HG03565 (cell line): Measurements from ENCODE around the gene CEP120.
A peak's percentile ranks its signal among the peaks of the same experiment; 100 is the strongest.
"Not testable (repeated sequence)": the region's sequence is repeated elsewhere in the genome, so short reads cannot be mapped to it uniquely, and the experiment has no call there.

Source experiments
- ATAC-seq: cut with Tn5 transposase; IDR thresholded peaks from one replicate; pipeline ENCODE4 v1.9.1; 2021; ENCODE audit warnings: mild to moderate bottlenecking, moderate library complexity; ENCODE audit not compliant: unreplicated experiment

The CEP120 gene

GRCh38 chr5:123423278-123424149 lies at the start of gene CEP120:
TSS of gene CEP120 (minus strand) at chr5:123423403. CDS start at chr5:123422998, 405 bp downstream.
- peak; percentile 95 for ATAC-seq

DNA sequence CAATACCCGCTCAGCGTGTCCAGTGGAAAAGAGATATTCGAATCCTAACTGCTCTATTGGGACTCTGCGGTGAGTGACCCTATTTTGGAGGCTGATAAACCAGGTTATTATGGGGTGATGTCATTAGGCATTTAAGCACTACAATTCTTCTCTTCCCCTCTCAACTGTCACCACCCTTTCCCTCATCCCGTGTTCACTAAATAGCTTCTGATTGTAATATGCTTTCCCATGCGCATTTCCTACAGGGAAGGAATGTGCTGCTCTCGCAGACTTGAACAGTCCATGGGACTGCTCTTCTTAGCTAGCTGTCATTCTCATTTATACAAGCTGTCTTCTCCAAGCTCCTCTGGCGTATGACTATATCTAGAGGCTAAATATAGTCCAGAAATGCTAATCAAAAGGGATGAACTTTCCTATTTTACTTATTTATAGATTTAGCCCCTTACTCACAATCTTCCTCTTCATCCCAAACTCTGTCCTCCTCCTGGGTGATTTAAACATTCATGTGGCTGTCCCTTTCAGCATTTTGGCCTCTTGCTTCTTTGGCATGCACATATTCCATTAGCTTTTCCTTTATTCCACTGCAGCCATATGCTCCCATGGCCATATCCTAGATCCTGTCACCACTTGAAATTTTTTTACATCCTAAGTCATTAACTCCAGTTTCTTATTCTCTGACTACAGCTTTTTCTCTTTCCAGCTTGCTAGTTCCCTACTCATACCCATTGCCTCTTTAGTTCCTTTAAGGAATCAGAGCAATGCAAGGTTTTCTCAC lies 49.1 kb upstream of the CEP120 start:
- no peak for ATAC-seq

DNA sequence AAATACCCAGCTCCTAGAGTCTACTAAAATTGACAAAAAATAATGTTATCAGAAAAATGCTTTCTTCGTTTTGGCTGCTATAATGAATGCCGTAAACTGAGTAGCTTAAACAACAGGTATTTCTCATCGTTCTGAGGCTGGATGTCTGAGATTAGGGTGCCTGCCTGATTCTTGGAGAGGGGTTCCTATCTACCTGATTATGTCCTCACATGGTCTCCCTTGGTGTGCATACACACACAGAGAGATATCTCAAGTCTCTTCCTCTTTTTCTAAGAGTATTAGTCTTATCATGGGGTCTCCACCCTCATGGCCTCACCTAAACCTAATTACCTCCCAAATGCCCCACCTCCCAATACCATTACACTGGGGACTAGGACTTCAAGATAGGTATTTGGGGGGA lies 48.2 kb upstream of the CEP120 start:
- ATAC-seq, result no peak

DNA sequence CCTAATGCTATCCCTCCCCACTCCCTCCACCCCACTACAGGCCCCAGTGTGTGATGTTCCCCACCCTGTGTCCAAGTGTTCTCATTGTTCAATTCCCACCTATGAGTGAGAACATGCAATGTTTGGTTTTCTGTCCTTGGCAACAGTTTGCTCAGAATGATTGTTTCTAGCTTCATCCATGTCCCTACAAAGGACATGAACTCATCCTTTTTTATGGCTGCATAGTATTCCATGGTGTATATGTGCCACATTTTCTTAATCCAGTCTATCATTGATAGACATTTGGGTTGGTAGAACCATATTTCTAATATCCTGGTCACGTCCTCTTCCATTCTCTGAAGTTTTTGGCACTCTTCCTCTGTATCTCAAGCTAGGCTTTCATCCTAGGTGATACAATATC lies 43.6 kb upstream of the CEP120 start:
- not testable (repeated sequence) for ATAC-seq

DNA sequence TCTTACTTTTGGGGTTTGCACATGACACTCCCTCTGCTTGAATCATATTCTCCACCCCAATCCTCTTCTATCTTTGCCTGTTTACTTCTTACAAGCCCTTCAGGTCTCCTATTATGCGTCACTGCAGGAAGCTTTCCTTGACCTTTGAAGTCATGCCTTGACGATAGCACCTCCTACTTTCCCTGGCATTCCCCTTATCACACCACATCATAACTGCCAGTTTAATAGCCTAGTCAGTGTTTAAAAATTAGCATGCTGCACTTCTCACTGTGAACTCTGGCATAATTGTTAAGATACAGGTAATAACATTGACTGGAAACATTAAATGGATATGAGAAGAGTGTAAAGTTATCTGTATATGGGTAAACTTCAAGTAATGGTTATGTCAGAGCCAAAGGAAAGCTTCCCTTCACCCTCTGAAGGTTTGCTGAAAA lies 37.1 kb upstream of the CEP120 start:
- no peak for ATAC-seq

DNA sequence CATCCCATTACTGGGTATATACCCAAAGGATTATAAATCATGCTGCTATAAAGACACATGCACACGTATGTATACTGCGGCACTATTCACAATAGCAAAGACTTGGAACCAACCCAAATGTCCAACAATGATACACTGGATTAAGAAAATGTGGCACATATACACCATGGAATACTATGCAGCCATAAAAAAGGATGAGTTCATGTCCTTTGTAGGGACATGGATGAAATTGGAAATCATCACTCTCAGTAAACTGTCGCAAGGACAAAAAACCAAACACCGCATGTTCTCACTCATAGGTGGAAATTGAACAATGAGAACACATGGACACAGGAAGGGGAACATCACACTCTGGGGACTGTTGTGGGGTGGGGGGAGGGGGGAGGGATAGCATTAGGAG lies 35.8 kb upstream of the CEP120 start:
- ATAC-seq, result not testable (repeated sequence)

- ATAC-seq, result no peak
Measured at GRCh38 chr5:123456242-123456641, 33.0 kb upstream of the CEP120 start.

DNA sequence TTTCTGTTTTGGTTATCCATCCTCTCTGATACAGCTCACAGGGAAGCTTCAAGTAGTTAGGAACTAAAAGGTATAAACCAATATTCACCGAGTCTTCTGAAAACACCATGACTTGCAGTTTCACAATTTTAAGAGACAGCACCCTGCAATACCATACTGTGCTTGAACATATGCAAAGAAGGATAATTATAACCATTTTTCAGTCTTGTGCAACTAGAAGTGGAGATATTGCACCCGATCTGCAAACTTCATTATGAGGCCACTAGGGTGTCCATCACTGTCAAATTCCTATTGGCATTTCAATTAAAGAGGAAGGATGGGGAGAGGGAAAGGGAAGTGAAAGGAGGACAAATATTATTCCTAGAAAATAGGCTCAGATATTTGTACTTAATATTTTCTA lies 32.4 kb upstream of the CEP120 start:
- peak; percentile 89 for ATAC-seq

DNA sequence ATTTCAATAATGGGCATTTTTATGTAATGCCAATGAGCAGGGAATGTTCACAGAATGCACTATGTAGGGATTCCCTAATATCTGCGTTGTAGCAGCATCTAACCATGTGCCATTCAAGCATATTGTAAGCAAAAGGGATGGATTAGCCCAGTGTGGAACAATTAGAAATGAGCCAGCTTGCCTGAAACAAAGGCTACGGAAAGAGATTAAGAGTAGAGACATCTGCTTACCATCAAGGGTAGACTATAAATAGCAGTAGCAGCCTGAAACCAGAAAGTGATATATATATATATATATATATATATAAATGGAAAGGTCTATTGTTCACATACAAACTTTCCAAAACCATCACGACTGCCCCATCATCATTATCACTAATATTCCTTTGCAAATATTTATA lies 31.9 kb upstream of the CEP120 start:
- ATAC-seq, result peak; percentile 24

GRCh38 chr5:123454259-123454911 lies 31.2 kb upstream of the CEP120 start:
- no peak for ATAC-seq

- ATAC-seq, result no peak
Measured at GRCh38 chr5:123452401-123452800, 29.2 kb upstream of the CEP120 start.

- ATAC-seq, result no peak
Measured at GRCh38 chr5:123451047-123451446, 27.8 kb upstream of the CEP120 start.

- no peak for ATAC-seq
Measured at GRCh38 chr5:123450640-123451039, 27.4 kb upstream of the CEP120 start.

- no peak for ATAC-seq
Measured at GRCh38 chr5:123450114-123450513, 26.9 kb upstream of the CEP120 start.

- ATAC-seq, result no peak
Measured at GRCh38 chr5:123449424-123449974, 26.3 kb upstream of the CEP120 start.

DNA sequence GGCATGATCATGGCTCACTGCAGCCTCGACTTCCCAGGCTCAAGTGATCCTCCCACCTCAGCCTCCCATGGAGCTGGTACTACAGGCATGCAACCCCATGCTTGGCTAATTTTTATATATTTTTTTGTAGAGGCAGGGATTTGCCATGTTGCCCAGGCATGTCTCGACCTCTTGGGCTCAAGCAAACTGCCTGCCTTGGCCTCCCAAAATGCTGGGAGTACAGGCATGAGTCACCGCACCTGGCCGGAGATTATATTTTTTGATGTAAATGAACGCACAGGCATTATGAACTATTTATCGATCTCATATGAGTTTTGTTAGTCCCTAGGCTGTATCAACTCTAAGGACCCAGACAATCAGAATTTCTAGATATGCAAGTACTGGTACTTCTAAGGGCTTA lies 25.5 kb upstream of the CEP120 start:
- ATAC-seq, result no peak

- ATAC-seq, result peak; percentile 86
Measured at GRCh38 chr5:123448017-123448617, 24.9 kb upstream of the CEP120 start.

- no peak for ATAC-seq
Measured at GRCh38 chr5:123444016-123444415, 20.8 kb upstream of the CEP120 start.

DNA sequence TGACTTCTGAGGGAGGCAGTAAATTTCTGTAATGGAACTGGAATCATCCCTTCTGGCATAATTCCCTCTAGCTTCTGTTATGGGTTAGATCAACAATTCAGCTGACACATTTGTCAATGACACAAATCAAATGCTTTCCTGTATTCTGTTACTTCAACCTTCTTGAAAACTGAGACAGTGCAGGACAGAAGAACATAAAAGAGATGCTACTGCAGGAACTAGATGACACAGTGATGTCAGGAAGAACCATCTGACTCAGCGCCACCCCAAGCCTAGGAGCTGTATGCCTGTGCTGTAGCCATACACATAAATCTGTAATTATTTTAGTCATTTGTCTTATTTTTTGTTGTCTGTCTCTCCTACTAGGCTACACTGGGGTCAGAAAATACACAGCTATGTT lies 18.2 kb upstream of the CEP120 start:
- peak; percentile 58 for ATAC-seq

- ATAC-seq, result no peak
Measured at GRCh38 chr5:123440456-123441181, 17.4 kb upstream of the CEP120 start.
